K562 (cell line): Measurements from ENCODE around the gene KLK10. TPM values are rescaled to one million over a fixed set of nuclear protein-coding genes. Genes with fewer than 3 reads are reported as not detected.
A peak's percentile ranks its signal among the peaks of the same experiment; 100 is the strongest.

ENCODE experiments used
- ATAC-seq: fragments of 200-7000 bp; cut with Tn5 transposase; 3 replicates; pipeline ENCODE4 v1.9.1; 2020; ENCODE audit warnings: moderate library complexity
- BruUV-seq: library from RNA; stranded (reverse); fragments of 400-500 nt; replicated peaks from 2 replicates; lab custom pipeline; 2021; lab: Mats Ljungman, UMichigan
- CTCF ChIA-PET: fragments of 300-600 bp; formaldehyde crosslinking; extraction: SDS; loops from one replicate; lab custom pipeline; 2021; ENCODE audit warnings: low intra/inter-chr PET ratio; lab: Yijun Ruan, JAX
- POLR2A ChIA-PET: fragments of 300-600, 350-650 bp; sonication (Branson Sonifier 250); formaldehyde crosslinking; extraction: SDS; loops from one replicate; lab custom pipeline; 2021; ENCODE audit warnings: antibody characterized with exemption, inconsistent platforms; lab: Yijun Ruan, JAX
- DNase-seq, 4 experiments: peaks; one replicate each; pipeline versions ENCODE4 v3.0.0 to v3.0.0-alpha.2; 2011 to 2018; ENCODE audit warnings: low spot score in 3 of 4, mixed read lengths in 3 of 4; ENCODE audit errors: extremely low read depth in 1 of 4
- FAIRE-seq: peaks from 2 replicates; lab custom pipeline; 2011; peaks lifted over from hg19 to GRCh38; lab: Jason Lieb, UNC
- H2AFZ ChIP-seq: 2 replicates; pipeline ENCODE4 v1.6.0; 2011; ENCODE audit warnings: low read depth, low read length, control low read depth, inconsistent platforms
- H3K27ac ChIP-seq: fragments of 200-600 bp; 3 replicates; pipeline ENCODE4 v1.8.0; 2011; ENCODE audit warnings: low read depth, mild to moderate bottlenecking, control low read depth, inconsistent platforms, low read length, moderate library complexity, mixed read lengths; ENCODE audit errors: extremely low read depth
- H3K27me3 ChIP-seq, 2 experiments: fragments of 300-600 bp in 1 of 2; 2 replicates in 1 of 2; 3 replicates in 1 of 2; pipeline versions ENCODE4 v1.6.0 to v1.8.0; 2011; ENCODE audit warnings: inconsistent platforms in 2 of 2, low read length in 2 of 2, mild to moderate bottlenecking in 1 of 2, mixed read lengths in 1 of 2, moderate library complexity in 1 of 2; ENCODE audit not compliant: control insufficient read depth in 2 of 2, insufficient read depth in 2 of 2
- H3K36me3 ChIP-seq: fragments of 300-600 bp; 3 replicates; pipeline ENCODE4 v1.8.0; 2011; ENCODE audit warnings: mild to moderate bottlenecking, low read length, inconsistent platforms; ENCODE audit not compliant: control insufficient read depth, insufficient read depth
- H3K4me1 ChIP-seq, 2 experiments: fragments of 200-600 bp in 1 of 2; replicated peaks in 1 of 2; 2 replicates in 1 of 2; 3 replicates in 1 of 2; pipeline versions ENCODE4 v1.5.1 to v1.8.0; 2011; ENCODE audit warnings: inconsistent platforms in 2 of 2, low read length in 2 of 2, mild to moderate bottlenecking in 1 of 2, mixed read lengths in 1 of 2, moderate library complexity in 1 of 2; ENCODE audit not compliant: control insufficient read depth in 2 of 2, insufficient read depth in 2 of 2
- H3K4me2 ChIP-seq: 2 replicates; pipeline ENCODE4 v1.6.1; 2011; ENCODE audit warnings: low read length, control low read depth, inconsistent platforms, mixed read lengths; ENCODE audit not compliant: insufficient read depth
- H3K4me3 ChIP-seq: fragments of 200-600 bp; sonication (generic), shearing (Covaris generic); 2 replicates; pipeline ENCODE4 v1.5.1; 2016; ENCODE audit warnings: control low read depth, inconsistent platforms
- H3K79me2 ChIP-seq: fragments of 200-600 bp; 3 replicates; pipeline ENCODE4 v1.8.0; 2011; ENCODE audit warnings: low read length, inconsistent platforms; ENCODE audit not compliant: control insufficient read depth, insufficient read depth
- H3K9ac ChIP-seq, 2 experiments: 2 replicates each; pipeline versions ENCODE4 v1.6.0 to v1.6.1; 2011; ENCODE audit warnings: low read depth in 2 of 2, low read length in 2 of 2, control low read depth in 1 of 2, inconsistent platforms in 1 of 2, mild to moderate bottlenecking in 1 of 2, mixed read lengths in 1 of 2; ENCODE audit not compliant: insufficient read depth in 1 of 2
- H3K9me1 ChIP-seq: one replicate; pipeline ENCODE4 v1.6.0; 2011; ENCODE audit warnings: inconsistent platforms, mild to moderate bottlenecking, low read length, moderate library complexity; ENCODE audit not compliant: control insufficient read depth, insufficient read depth
- H3K9me3 ChIP-seq: replicated peaks from 2 replicates; pipeline ENCODE4 v1.5.1; 2011; ENCODE audit warnings: low read depth, low read length, inconsistent platforms; ENCODE audit not compliant: control insufficient read depth, insufficient read depth
- H4K20me1 ChIP-seq: replicated peaks from 2 replicates; pipeline ENCODE4 v1.6.1; 2011; ENCODE audit warnings: low read length, inconsistent platforms, mixed read lengths; ENCODE audit not compliant: control insufficient read depth, insufficient read depth
- ASH1L ChIP-seq: fragments of 450-650 bp; IDR thresholded peaks from 2 replicates; pipeline ENCODE4 v1.6.1; 2018; ENCODE audit warnings: borderline replicate concordance, mild to moderate bottlenecking, low read depth; ENCODE audit not compliant: partially characterized antibody
- FOXJ2 ChIP-seq: fragments of 200-800 bp; sonication (Bioruptor generic); IDR thresholded peaks from 2 replicates; pipeline ENCODE4 v1.6.1; 2016; ENCODE audit warnings: missing genetic modification characterization, missing compliant biosample characterization
- KDM1A ChIP-seq, 2 experiments: fragments of 450-650 bp; IDR thresholded peaks; 2 replicates each; pipeline ENCODE4 v1.6.1; 2016; ENCODE audit warnings: mild to moderate bottlenecking in 2 of 2
- NCOA2 ChIP-seq, 2 experiments: fragments of 450-650 bp; IDR thresholded peaks; 2 replicates each; pipeline ENCODE4 v1.6.1; 2018; ENCODE audit warnings: mild to moderate bottlenecking in 2 of 2, moderate library complexity in 1 of 2; ENCODE audit not compliant: partially characterized antibody in 2 of 2
- NCOA4 ChIP-seq: fragments of 450-650 bp; IDR thresholded peaks from 2 replicates; pipeline ENCODE4 v1.6.1; 2018; ENCODE audit warnings: mild to moderate bottlenecking; ENCODE audit not compliant: partially characterized antibody
- NR2C1 ChIP-seq, 2 experiments: fragments of 450-650 bp; IDR thresholded peaks; 2 replicates each; pipeline ENCODE4 v1.6.1; 2017; ENCODE audit warnings: mild to moderate bottlenecking in 2 of 2, antibody characterized with exemption in 1 of 2, inconsistent platforms in 1 of 2, missing compliant biosample characterization in 1 of 2, missing genetic modification characterization in 1 of 2
- NR2C2 ChIP-seq, 2 experiments: fragments of 200-800 bp in 1 of 2; sonication (Bioruptor generic) in 1 of 2; sonication (generic) in 1 of 2; formaldehyde crosslinking in 1 of 2; IDR thresholded peaks; 2 replicates each; pipeline versions ENCODE4 v1.6.1 to v1.8.0; 2016 to 2022; ENCODE audit warnings: mild to moderate bottlenecking in 1 of 2, missing compliant biosample characterization in 1 of 2, missing genetic modification characterization in 1 of 2, missing genetic modification reagents in 1 of 2
- ZZZ3 ChIP-seq: fragments of 450-650 bp; IDR thresholded peaks from 2 replicates; pipeline ENCODE4 v1.6.1; 2016; ENCODE audit warnings: antibody characterized with exemption, mild to moderate bottlenecking, moderate library complexity
- WGBS: fragments of 100-300 bp; shearing (Covaris generic); methylation state at CpG from one replicate; pipeline ENCODE4 v1.1.6; 2016; ENCODE audit warnings: low coverage, mixed read lengths; ENCODE audit not compliant: insufficient coverage; ENCODE audit errors: missing lambda C conversion rate; 5-methylcytosine and 5-hydroxymethylcytosine counted together
- in situ Hi-C: fragments of 300-500 bp; cut with MboI; formaldehyde crosslinking; loops from 4 replicates; pipeline ENCODE4 v1.15.0; 2018; ENCODE audit warnings: inconsistent platforms, mixed read lengths
- intact Hi-C: fragments of 100-400 bp; cut with micrococcal nuclease; formaldehyde crosslinking; loops from 2 replicates; pipeline ENCODE4 v1.14.2; 2022
- polyA plus RNA-seq, 8 experiments: library from polyadenylated mRNA; depleted of rRNA in 4 of 8; stranded (reverse) in 5 of 8; unstranded in 3 of 8; fragments of >200 nt; fragmentation: Nextera tagmentation in 2 of 8; fragmentation: Illumina TruSeq in 1 of 8; extraction: Ambion mirVana in 2 of 8; extraction: Trizol in 1 of 8; gene quantifications; 2 replicates each; pipeline versions ENCODE4 v1.2.1 to v1.2.3, GENCODE V29; 2011 to 2014; ENCODE audit warnings: inconsistent platforms in 1 of 8, missing spikeins in 1 of 8
- total RNA-seq, 7 experiments: library from RNA; depleted of rRNA in 6 of 7; stranded (reverse); fragments of >200 nt in 6 of 7; fragmentation: Illumina TruSeq in 2 of 7; extraction: Trizol in 2 of 7; gene quantifications; 2 replicates each; pipeline versions ENCODE4 v1.2.1 to v1.2.3, GENCODE V29; 2011 to 2021; ENCODE audit warnings: low replicate concordance in 1 of 7

The KLK10 gene
- total and polyA plus RNA-seq, 9 of the 15 experiments (the other 6 are each of a cell fraction or from before 2014, with no cell fraction given): 0.11 TPM; not detected in 8

DNA sequence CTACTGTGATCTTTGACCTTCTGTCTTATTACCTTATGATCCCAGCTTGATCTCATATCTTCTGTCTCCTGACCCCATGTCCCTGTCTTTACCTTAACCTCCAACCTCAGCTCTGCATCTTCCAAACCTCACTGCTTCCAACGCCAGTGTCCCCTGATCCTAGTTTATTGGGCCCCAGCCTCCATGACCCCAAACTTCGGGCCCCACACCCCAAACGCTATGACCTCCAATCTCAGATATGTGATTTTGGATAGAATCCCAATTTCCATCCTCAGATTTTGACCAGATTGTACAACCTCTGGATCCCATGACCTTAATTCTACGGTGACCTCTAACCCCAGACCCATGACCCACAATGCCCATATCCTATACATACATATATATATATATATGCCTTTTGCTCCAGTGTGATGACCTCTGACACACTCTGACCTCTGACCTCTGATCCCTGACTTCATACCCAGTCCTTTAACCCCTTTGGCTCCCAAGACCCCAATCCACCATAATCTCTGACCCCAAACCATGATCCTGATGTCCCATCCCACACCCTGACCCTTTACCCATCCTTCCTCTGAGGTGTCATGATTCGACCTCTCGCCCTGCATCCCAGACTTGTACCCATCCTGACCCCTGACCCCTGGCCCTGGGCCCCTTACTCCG, 11.8 kb upstream of the KLK10 start:
- Histone ChIP-seq H3K4me3 (no peak overlapping the region), H3K79me2 (no peaks in the 10 kb centered on the region), H3K9me1 (peaks cover 2% of the 10 kb centered on the region), H3K4me2 (no peak overlapping the region), H4K20me1 (no peaks in the 10 kb centered on the region), H2AFZ (no peak overlapping the region), H3K4me1 (peaks cover 0 to 9% of the 10 kb centered on the region in 2 experiments; a peak in 2 of 5 replicates), H3K27me3 (peaks cover 12 to 51% of the 10 kb centered on the region in 2 experiments), H3K9me3 (no peaks in the 10 kb centered on the region), H3K27ac (no peak overlapping the region), H3K9ac (no peak overlapping the region), H3K36me3 (no peaks in the 10 kb centered on the region)
- BruUV-seq: no TSS peak
- FAIRE-seq: no peak
- WGBS: 17% methylated on average over 7 of the region's 7 CpGs
- in situ Hi-C loops: no loop called here
- no peak for ATAC-seq
- DNase-seq: no peak
- intact Hi-C loops: no loop called here
- CTCF ChIA-PET: no interaction called here
- POLR2A ChIA-PET: no interaction called here
- TF ChIP-seq NR2C2 (CRISPR knock-in tag; IDR thresholded peaks at IDR 0.05): peak; percentile 60; the same call in 1 of the 2 replicates
- TF ChIP-seq NR2C2 (tag; IDR thresholded peaks at IDR 0.05): peak; percentile 64
- no peak for TF ChIP-seq FOXJ2 (tag)
- no peak for TF ChIP-seq NCOA2 (IDR thresholded peaks at IDR 0.05; ENCODE audit: partially characterized antibody in 2 of 2)
- peak; percentile 64 to 69; a peak in 3 of 4 replicates for TF ChIP-seq KDM1A (IDR thresholded peaks at IDR 0.05)
- TF ChIP-seq ASH1L: no peak
- peak; percentile 88 for TF ChIP-seq NR2C1 (IDR thresholded peaks at IDR 0.05)
- peak; percentile 77 for TF ChIP-seq NR2C1 (tag; IDR thresholded peaks at IDR 0.05)
- TF ChIP-seq NCOA4: no peak
- TF ChIP-seq ZZZ3: no peak
